HG03064 (cell line): ENCODE data around the gene HSPA1L.

ENCODE experiments used
- ATAC-seq: cut with Tn5 transposase; IDR thresholded peaks from one replicate; pipeline ENCODE4 v1.9.1; 2021; ENCODE audit warnings: low read depth; ENCODE audit not compliant: unreplicated experiment

HSPA1L gene

GRCh38 chr6:31768363-31769257 lies 46.5 kb downstream of the HSPA1L start:
- no peak for ATAC-seq

- ATAC-seq, result no peak
Observed at GRCh38 chr6:31767096-31767645, 47.9 kb downstream of the HSPA1L start.

- ATAC-seq, result no peak
Observed at GRCh38 chr6:31765910-31766794, 48.9 kb downstream of the HSPA1L start.

GRCh38 chr6:31765559-31765909 lies 49.5 kb downstream of the HSPA1L start:
- no peak for ATAC-seq

- ATAC-seq, result no peak
Observed at GRCh38 chr6:31764198-31764597, 50.9 kb downstream of the HSPA1L start.

GRCh38 chr6:31763619-31763940 lies 51.5 kb downstream of the HSPA1L start:
- ATAC-seq, result no peak

GRCh38 chr6:31762878-31763618 lies 52.0 kb downstream of the HSPA1L start:
- ATAC-seq, result no peak

GRCh38 chr6:31762356-31762755 lies 52.7 kb downstream of the HSPA1L start, which contains the start of gene SAPCD1:
Gene SAPCD1 (plus strand): TSS chr6:31762656. CDS start chr6:31763055, 399 bp downstream.
- no peak for ATAC-seq

- ATAC-seq, result no peak
Observed at GRCh38 chr6:31761343-31761742, 53.7 kb downstream of the HSPA1L start.

GRCh38 chr6:31760790-31761189 lies 54.3 kb downstream of the HSPA1L start:
- ATAC-seq, result no peak
